HepG2 (cell line): ENCODE results near the gene MINDY1. TPM values are rescaled to one million over a fixed set of nuclear protein-coding genes. Genes with fewer than 3 reads are reported as not detected.

Source experiments
- ARNT2 ChIP-seq: sonication (generic); formaldehyde crosslinking; IDR thresholded peaks from 2 replicates; pipeline ENCODE4 v1.8.0; 2022; ENCODE audit warnings: mild to moderate bottlenecking, low read depth, missing genetic modification reagents, moderate library complexity
- ARNTL ChIP-seq: sonication (generic); formaldehyde crosslinking; IDR thresholded peaks from 2 replicates; pipeline ENCODE4 v1.4.0; 2020; ENCODE audit warnings: mild to moderate bottlenecking, missing genetic modification reagents
- DZIP1 ChIP-seq: sonication (generic); formaldehyde crosslinking; IDR thresholded peaks from 2 replicates; pipeline ENCODE4 v1.5.0; 2020; ENCODE audit warnings: mild to moderate bottlenecking, missing genetic modification reagents
- EED ChIP-seq: sonication (generic); formaldehyde crosslinking; IDR thresholded peaks from 2 replicates; pipeline ENCODE4 v1.5.0; 2020; ENCODE audit warnings: mild to moderate bottlenecking, missing genetic modification reagents
- FOXA1 ChIP-seq, 2 experiments: fragments of 450-650 bp in 1 of 2; sonication (generic) in 1 of 2; formaldehyde crosslinking in 1 of 2; IDR thresholded peaks; 2 replicates each; pipeline versions ENCODE4 v1.4.0 to v1.6.1; 2016 to 2020; ENCODE audit warnings: missing genetic modification reagents in 1 of 2
- HNRNPLL ChIP-seq: fragments of 200-400 bp; formaldehyde crosslinking; IDR thresholded peaks from 2 replicates; pipeline ENCODE4 v1.6.1; 2017; ENCODE audit warnings: mild to moderate bottlenecking, low read depth, low read length; ENCODE audit not compliant: poor library complexity, severe bottlenecking
- MED13 ChIP-seq: sonication (generic); formaldehyde crosslinking; IDR thresholded peaks from 2 replicates; pipeline ENCODE4 v1.5.0; 2020; ENCODE audit warnings: missing genetic modification reagents
- MEIS1 ChIP-seq: sonication (generic); formaldehyde crosslinking; IDR thresholded peaks from 2 replicates; pipeline ENCODE4 v1.9.0; 2021; ENCODE audit warnings: mild to moderate bottlenecking, missing genetic modification reagents, moderate library complexity, borderline replicate concordance
- NFATC3 ChIP-seq: sonication (generic); formaldehyde crosslinking; IDR thresholded peaks from 2 replicates; pipeline ENCODE4 v1.5.1; 2020; ENCODE audit warnings: mild to moderate bottlenecking, missing genetic modification reagents
- PHB2 ChIP-seq: fragments of 450-650 bp; IDR thresholded peaks from 2 replicates; pipeline ENCODE4 v1.6.1; 2018; ENCODE audit not compliant: partially characterized antibody
- PHF5A ChIP-seq: IDR thresholded peaks from one replicate; pipeline ENCODE4 v1.6.1; 2018; ENCODE audit warnings: low read depth, missing genetic modification reagents; ENCODE audit not compliant: unreplicated experiment
- ZBTB10 ChIP-seq: sonication (generic); formaldehyde crosslinking; IDR thresholded peaks from 2 replicates; pipeline ENCODE4 v1.4.0; 2020; ENCODE audit warnings: missing genetic modification reagents, borderline replicate concordance
- ZBTB4 ChIP-seq: sonication (generic); formaldehyde crosslinking; IDR thresholded peaks from 2 replicates; pipeline ENCODE4 v1.4.0; 2020; ENCODE audit warnings: missing genetic modification reagents, mild to moderate bottlenecking, borderline replicate concordance
- ZFP36L2 ChIP-seq: sonication (generic); formaldehyde crosslinking; IDR thresholded peaks from 2 replicates; pipeline ENCODE4 v1.4.0; 2020; ENCODE audit warnings: missing genetic modification reagents
- ZNF10 ChIP-seq: sonication (generic); formaldehyde crosslinking; IDR thresholded peaks from 2 replicates; pipeline ENCODE4 v1.4.0; 2020; ENCODE audit warnings: mild to moderate bottlenecking, low read depth, missing genetic modification reagents, borderline replicate concordance
- ZNF121 ChIP-seq: sonication (generic); formaldehyde crosslinking; IDR thresholded peaks from 2 replicates; pipeline ENCODE4 v1.5.0; 2020; ENCODE audit warnings: mild to moderate bottlenecking, missing genetic modification reagents
- ZNF546 ChIP-seq: sonication (generic); formaldehyde crosslinking; conservative IDR thresholded peaks from 2 replicates; pipeline ENCODE4 v1.8.1; 2023; ENCODE audit warnings: mild to moderate bottlenecking, missing genetic modification reagents
- ZNF773 ChIP-seq: sonication (generic); formaldehyde crosslinking; IDR thresholded peaks from 2 replicates; pipeline ENCODE4 v1.4.0; 2020; ENCODE audit warnings: missing genetic modification reagents, borderline replicate concordance
- ZSCAN21 ChIP-seq: sonication (generic); formaldehyde crosslinking; IDR thresholded peaks from 2 replicates; pipeline ENCODE4 v1.8.0; 2022; ENCODE audit warnings: mild to moderate bottlenecking, missing genetic modification reagents, moderate library complexity, borderline replicate concordance
- polyA plus RNA-seq, 8 experiments: library from polyadenylated mRNA; depleted of rRNA in 3 of 8; stranded (reverse) in 7 of 8; unstranded in 1 of 8; fragments of >200 nt; fragmentation: Illumina TruSeq in 4 of 8; extraction: Trizol in 4 of 8; gene quantifications; 2 replicates each; pipeline versions ENCODE4 v1.2.1 to v1.2.3, GENCODE V29; 2011 to 2016; ENCODE audit warnings: low read depth in 4 of 8, missing spikeins in 1 of 8, mixed read lengths in 1 of 8; ENCODE audit not compliant: insufficient read depth in 1 of 8
- total RNA-seq, 5 experiments: library from RNA; depleted of rRNA; stranded (reverse); fragments of >200 nt; fragmentation: Illumina TruSeq; extraction: Trizol; gene quantifications; 2 replicates each; pipeline ENCODE4 v1.2.3, GENCODE V29; 2016; ENCODE audit warnings: low read depth in 1 of 5

Gene MINDY1
- total and polyA plus RNA-seq, 2 of the 13 experiments (the other 11 are each of a cell fraction or from before 2014, with no cell fraction given), result 11.1 to 15.0 TPM

- TF ChIP-seq HNRNPLL, result peak; percentile 95
- TF ChIP-seq ZSCAN21 (CRISPR knock-in tag), result peak; percentile 65
- no peak for TF ChIP-seq MEIS1 (CRISPR knock-in tag)
- no peak for TF ChIP-seq FOXA1 (IDR thresholded peaks at IDR 0.05)
- TF ChIP-seq FOXA1 (CRISPR knock-in tag; IDR thresholded peaks at IDR 0.05), result 0 out of 2 replicates have a peak, but pooled peaks have one; percentile 39
- TF ChIP-seq ARNTL (CRISPR knock-in tag), result no peak
- TF ChIP-seq ZBTB10 (CRISPR knock-in tag), result no peak
- peak; percentile 47; the same call in 1 of the 2 replicates for TF ChIP-seq ZBTB4 (CRISPR knock-in tag)
- TF ChIP-seq ZFP36L2 (CRISPR knock-in tag), result no peak
- TF ChIP-seq ARNT2 (CRISPR knock-in tag), result peak; percentile 67
- 0 out of 2 replicates have a peak, but pooled peaks have one; percentile 27 for TF ChIP-seq ZNF121
- no peak for TF ChIP-seq PHB2
- TF ChIP-seq NFATC3 (CRISPR knock-in tag), result no peak
- TF ChIP-seq ZNF546, result no peak
- peak; percentile 62; the same call in 1 of the 2 replicates for TF ChIP-seq MED13
- no peak for TF ChIP-seq DZIP1 (CRISPR knock-in tag)
- TF ChIP-seq EED (CRISPR knock-in tag), result peak; percentile 87; the same call in 1 of the 2 replicates
- TF ChIP-seq PHF5A, result no peak
- TF ChIP-seq ZNF773, result peak; percentile 30; the same call in 1 of the 2 replicates
- TF ChIP-seq ZNF10 (CRISPR knock-in tag), result no peak
These were observed 1.8 kb upstream of the MINDY1 start, which contains the start of gene PRUNE1 (continued) for GRCh38 chr1:151008244-151009205.
